COLO829 (cell line): ENCODE results near the gene LORICRIN.
A peak's percentile ranks its signal among the peaks of the same experiment; 100 is the strongest.
"Not testable (repeated sequence)": the region's sequence is repeated elsewhere in the genome, so short reads cannot be mapped to it uniquely, and the experiment has no call there.

Experiments
- DNase-seq: peaks from one replicate; pipeline ENCODE4 v3.0.0; 2012; ENCODE audit warnings: low spot score

The LORICRIN gene, protein sequence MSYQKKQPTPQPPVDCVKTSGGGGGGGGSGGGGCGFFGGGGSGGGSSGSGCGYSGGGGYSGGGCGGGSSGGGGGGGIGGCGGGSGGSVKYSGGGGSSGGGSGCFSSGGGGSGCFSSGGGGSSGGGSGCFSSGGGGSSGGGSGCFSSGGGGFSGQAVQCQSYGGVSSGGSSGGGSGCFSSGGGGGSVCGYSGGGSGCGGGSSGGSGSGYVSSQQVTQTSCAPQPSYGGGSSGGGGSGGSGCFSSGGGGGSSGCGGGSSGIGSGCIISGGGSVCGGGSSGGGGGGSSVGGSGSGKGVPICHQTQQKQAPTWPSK

DNA sequence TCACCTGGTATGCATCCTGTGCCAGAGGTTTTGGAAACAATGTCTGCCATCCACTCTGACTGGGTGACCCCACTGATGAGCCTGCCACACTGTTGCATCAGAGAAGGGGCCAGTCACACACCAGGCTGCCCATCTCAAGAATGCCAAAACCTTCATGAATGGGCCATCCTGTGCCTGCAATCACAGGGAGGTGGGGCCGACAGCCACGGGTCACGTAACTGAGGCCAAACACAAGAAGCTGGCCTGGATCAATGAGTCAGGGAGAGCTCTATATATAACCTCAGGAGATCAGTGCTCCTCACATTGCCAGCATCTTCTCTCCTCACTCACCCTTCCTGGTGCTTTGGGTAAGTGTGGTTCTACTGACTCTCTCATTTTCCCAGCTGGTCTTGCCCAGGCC is at the start of gene LORICRIN:
Gene LORICRIN (plus strand): TSS at position 301 of the 400 bp plus-strand sequence. CDS start 1,263 bp downstream, outside the sequence.
- DNase-seq = no peak

DNA sequence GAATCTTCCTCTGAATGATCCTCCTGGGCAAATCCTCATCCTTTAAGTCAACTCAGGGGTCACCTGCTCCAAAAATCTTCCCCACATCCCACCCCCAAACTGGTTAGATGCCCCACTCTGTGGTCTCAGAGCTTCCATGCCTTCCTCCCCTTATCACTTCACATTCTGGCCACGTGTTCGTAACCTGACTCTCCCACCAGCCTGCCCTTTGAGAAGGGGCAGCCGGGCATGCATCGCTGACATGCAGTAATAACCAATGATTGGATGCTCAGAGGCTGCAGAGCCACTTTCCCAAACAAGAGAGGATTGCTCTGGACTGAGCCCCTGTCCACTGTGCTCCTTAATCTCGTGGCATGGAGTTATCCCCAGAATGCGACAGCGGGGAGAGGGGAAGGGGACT is 49.3 kb upstream of the LORICRIN start:
- no peak for DNase-seq

DNA sequence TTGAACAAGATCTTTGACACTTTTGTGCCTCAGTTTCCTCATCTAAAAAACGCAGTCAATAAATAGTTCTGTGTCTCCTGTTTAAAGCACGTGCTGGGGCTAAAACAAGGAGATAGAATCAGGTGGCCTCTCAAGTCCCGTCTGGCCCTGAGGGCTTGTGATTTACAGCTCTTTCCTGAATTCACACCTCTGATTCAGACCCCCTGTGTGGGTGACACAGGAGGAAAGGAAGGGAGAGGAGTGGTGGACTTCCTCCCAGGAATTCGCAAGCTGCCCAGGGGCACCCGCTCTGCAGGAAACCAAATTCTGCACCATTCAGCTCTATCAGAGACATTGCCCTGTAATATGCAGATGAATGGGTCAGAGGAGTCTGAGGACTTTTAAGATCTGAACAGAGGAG is 47.3 kb upstream of the LORICRIN start:
- no peak for DNase-seq

DNA sequence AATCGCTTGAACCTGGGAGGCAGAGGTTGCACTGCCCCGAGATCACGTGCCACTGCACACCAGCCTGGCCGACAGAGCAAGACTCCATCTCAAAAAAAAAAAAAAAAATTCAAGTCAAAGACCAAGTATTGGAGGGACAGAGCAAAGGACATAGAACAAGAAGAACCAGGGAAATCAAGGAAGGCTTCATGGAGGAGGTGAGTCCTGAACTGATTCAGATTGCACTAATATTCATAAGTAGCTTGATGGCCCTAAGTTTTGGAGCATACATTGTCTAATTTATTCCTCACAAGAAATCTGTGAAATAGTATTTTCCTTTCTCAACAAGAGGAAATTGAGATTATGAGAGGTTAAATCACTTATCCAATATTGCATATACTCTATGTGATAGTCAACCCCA is 46.0 kb upstream of the LORICRIN start:
- DNase-seq = no peak

DNA sequence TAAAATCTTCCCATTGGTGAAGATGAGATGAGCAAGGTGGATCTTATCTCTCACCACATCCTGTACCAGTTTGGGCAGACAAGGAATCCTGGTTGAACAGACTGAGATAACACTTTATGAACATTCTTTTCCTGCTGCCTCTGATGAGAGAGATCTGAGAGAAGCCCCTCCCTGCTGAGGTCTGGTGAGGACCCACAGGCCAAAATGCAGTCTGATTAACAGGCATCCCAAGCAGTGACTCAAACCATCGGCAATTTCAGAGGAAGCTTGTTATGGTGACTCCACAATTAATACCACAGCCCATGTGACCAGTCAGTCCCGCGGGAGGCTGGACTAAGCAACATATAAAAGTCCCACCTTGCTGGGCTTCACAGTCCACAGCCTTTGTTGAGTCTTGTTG is 42.3 kb upstream of the LORICRIN start, which contains the start of gene PRR9:
Gene PRR9 (plus strand): TSS at position 373 of the 400 bp plus-strand sequence. CDS start 561 bp downstream, outside the sequence.
- no peak for DNase-seq

DNA sequence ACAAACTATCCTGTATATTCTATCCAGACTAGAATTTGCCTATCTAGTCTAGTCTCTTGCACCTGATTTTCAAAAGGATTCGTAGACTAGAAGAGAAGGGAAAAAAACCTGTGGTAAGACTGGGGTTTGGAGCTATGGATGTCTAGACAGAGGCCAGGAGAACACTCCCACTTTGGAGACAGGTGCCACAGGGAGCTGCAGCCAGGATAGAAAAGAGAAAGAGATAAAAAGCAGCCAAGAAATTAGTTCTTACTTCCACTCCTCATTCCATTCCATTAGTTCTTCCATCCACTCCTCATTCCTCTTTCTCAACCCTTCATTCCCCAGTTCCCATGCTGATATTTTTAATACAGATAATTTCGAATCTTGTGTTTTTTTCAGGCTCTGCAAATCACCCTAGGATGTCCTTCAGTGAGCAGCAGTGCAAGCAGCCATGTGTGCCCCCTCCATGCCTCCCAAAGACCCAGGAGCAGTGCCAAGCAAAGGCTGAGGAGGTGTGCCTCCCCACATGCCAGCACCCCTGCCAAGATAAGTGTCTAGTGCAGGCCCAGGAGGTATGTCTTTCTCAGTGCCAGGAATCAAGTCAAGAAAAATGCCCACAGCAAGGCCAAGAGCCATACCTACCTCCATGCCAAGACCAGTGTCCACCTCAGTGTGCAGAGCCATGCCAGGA is 41.6 kb upstream of the LORICRIN start:
- DNase-seq = no peak

DNA sequence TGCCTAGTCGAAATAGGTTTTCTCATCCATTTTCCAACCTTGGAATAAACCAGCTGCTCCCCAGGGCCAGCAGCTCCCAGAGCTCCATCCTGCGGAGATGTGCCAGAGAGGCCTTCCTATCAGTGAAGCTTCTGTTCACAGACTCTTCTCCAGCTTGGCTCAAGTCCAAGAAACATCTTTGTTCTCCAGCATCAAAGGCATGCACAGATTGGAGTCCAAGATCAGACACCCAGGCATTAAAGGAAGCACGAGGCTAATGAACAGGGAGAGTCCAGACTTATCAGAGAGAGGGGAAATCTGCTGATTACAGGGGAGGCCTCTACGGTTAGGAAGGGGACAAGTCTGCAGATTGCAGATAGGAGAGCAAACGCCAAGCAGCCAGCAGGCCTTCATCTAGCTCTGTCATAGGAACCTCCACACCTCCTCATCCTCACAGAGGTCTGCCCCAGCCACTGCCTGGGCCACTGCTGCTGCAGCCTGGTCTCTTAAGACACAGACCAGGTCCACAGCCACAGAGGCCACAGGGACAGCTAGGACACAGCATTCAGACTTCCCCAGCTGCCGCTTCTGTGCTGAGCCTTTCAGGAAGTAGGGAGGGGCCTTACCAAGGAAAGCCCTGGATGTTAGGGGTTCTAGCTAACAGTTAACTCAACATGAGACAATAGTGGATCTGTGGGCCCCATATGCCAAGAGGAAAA is 38.7 kb upstream of the LORICRIN start:
- DNase-seq = peak; percentile 66

DNA sequence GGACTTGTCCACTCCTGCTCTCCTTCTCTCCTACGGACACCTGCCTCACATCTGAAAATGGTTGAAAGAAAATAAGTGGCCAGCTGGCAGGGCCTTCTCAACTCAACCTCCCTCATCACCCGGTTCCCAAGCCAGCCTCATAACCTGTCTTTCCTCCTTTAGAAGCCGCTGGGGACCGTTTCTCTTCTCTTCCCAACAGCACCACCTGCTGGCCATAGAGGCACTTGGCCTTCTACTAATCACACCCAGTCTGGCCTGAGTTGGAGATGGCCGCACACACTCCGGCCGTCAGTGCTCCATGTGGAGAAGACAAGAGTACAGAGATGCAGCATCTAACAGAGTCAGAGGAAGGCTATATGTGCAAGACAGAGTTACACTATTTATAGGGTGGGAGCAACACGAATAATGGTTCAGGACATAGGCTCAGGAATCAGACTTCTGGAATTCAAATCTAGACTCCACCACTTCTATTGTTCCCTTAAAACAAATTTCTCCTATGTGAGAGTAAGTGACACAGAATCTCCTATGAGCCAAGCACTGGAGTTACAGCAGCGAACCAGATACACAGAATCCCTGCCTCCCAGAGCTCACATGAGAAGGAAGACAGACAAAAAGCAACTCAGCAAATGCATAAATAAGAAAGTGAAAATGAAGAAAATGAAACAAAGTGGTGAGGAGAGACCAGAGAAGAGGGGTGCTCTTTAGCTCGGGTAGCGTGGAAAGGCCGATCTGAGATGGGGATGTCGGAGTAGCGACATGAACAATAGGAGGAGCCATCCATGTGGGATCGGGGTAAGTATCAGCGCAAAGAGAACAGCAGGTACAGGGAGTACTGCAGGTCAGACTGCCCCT is 36.2 kb upstream of the LORICRIN start:
- peak; percentile 32 for DNase-seq

DNA sequence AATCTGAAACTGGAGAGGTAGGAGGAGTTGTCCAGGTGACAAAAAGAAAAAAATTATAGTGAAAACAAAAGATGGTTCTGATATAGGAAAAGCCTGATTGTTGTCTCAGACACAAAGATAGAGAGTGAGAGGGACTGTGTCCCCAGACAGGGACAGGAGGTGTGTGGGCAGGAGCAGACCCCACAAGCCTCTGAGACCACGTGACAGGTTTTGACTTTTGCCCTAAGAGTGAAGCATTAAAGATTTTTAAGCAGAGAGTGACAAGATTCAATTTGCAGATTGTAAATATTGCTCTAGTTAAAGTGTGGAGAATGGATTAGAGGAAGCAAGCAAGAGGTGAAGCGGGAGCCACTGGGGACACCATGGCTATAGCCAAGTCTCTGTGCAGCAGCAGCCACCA is 31.7 kb upstream of the LORICRIN start:
- no peak for DNase-seq

DNA sequence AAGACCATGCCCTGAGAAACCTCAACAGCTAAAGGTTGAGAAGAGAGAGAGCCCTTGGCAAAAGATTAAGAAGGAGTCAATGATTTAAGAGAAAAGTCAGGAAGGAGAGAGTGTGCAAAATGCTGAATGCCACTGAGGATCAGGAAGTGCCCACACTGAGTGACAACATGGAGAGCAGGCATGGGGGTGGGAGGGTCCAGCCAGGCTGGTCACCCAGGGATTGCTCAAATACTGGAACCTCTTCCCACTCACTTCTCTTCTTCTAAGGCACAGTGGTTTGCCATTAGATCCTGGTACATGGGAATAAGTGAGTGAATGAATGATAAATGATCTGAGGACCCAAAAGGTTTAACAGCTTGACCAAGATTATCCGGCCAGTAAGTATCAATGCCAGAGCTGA is 31.0 kb upstream of the LORICRIN start:
- no peak for DNase-seq

DNA sequence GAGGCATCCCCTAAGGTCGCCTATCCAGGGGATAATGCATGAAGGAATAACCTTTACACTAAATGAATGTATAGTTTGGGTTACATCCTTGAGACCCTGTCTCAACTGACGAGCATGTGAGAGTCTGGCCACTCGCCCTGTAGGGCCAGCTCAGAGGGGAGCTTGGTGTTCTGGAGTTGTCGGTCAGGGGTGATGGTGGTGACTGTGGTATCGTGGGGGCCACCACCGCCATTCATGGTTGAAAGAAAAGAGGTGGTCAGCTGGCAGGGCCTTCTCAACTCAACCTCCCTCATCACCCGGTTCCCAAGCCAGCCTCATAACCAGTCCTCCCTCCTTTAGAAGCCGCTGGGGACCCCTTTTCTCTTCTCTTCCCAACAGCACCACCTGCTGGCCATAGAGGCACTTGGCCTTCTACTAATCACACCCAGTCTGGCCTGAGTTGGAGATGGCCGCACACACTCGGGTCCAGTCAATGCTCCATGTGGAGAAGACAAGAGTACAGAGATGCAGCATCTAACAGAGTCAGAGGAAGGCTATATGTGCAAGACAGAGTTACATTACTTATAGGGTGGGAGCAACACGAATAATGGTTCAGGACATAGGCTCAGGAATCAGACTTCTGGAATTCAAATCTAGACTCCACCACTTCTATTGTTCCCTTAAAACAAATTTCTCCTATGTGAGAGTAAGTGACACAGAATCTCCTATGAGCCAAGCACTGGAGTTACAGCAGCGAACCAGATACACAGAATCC is 30.2 kb upstream of the LORICRIN start:
- not testable (repeated sequence) for DNase-seq

DNA sequence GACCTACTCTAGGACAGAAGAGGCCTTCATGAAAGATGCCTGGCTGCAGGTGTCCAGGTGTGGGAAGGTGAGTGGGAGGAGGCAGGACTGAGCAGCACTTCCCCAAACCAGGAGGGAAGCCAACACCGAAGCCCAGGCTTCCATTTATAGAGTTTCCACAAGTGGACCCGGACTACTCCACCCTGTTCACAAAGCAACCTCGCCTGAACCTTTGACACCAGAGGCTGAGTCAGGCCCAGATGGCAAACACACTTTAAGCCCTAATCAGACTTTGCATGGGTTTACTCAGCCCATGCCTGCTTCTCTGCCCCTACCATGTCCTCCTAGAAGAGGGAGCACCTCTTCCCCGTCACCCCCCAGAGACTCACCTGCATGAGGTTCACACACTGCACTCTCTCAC is 28.1 kb upstream of the LORICRIN start:
- no peak for DNase-seq

DNA sequence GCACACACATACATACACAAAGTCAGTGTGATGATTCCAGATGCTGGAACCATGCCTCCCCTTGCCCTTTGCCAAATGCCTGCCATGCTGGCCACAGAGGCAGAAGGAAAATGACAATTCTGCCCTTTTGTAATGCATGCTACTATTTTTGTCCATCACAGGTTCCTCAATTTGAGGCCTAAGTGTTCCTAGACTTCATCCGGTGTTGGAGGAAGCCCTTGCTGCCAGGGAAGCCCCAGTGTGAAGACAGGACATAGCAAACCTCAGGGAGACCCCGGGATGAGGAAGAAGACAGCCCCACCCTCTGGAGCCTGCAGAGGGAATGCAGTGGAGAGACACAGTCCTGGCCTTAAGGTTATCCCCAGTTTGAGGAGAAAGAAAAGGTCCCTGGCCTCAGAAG is 27.7 kb upstream of the LORICRIN start:
- DNase-seq = no peak

DNA sequence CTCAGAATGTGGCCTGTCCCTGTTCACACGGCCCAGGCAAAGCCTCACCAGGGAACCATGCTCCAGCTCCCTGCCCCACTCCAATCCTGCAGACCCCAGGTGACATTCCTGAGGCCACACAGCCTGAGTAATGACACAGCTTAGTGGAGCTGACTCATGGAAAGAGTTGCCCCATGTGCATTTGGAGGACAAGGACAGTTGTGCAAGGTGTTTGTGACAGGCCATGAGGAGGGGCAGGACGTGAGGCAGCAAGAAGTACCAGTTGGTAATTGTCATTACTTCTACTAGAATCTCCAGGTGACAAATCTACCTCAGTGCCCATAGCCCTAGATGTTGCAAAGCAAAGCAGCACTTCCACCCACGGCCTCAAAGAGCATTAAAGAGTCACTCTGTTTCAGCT is 26.9 kb upstream of the LORICRIN start:
- no peak for DNase-seq

DNA sequence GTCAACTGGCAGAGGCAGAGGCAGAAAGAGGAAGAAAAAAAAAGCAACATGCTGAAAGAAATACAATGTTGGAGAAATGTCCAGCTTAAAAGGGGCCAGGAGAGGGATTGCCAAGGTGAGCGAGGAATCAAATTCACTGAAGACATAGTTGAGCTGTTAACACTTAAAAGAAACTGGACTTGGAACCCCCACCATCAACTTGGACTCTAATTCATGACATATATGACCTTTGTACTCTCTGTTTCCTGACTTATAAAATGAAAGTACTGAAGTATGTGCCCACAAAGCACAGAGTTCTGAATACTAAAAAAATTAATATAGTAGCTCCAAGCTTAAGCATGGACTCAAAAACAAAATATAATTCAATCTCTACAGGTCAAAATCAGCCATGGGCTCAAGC is 26.0 kb upstream of the LORICRIN start:
- no peak for DNase-seq

DNA sequence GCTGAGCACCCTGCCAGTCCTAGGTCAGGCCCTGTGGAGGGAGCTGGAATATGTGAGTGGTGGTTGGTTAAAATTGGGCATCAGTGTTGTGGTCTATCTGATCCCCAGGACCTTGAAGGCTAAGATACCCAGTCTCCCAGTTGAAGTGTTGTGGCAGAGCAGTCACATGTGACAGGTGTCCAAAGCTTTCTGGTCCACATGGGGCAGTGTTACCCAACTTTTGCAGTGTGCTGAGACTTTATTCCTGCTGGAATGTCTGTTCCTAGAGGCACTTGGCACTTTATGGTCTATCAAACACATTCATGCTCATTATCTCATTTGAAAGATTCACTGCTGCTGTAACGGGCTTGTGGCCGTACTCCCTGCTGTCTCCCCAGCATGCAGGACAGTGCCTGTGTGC is 21.0 kb upstream of the LORICRIN start:
- DNase-seq = no peak

DNA sequence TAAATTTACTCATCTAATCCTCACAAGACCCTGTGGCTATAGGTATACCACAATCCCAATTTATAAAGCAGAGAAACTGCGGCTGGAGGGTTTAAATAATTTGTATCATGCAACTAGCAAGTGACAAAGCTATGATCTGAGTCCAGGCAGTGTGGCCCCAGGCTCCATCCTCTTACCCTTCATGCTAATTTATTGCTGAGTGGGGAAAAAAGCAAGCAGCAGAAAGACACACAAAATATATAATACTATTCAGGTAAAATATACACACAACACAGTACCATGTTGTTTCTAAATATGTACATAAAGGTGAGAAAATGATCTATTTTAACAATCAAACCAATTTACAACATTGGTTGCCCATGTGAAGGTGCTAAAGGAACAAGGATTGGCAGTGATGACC is 17.3 kb upstream of the LORICRIN start:
- no peak for DNase-seq

DNA sequence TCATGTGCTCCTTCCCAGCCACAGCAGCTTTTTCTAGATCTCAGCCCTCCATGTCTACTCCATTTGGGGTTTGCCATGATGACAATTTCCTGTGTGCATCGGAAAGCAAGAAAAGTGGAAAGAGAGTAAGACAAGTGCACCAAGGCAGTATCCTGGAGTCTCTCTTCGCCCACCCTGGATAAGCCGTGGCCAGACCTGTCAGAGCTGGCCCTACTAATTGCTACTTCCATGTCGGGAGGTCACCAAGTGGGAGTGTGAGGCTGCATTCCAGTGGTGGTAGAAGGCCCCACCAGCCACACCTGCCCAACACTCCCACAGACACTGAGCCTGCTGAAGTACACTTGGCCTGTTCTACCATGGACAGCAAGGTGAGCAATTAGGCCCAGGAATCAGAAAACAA is 14.0 kb upstream of the LORICRIN start:
- no peak for DNase-seq

DNA sequence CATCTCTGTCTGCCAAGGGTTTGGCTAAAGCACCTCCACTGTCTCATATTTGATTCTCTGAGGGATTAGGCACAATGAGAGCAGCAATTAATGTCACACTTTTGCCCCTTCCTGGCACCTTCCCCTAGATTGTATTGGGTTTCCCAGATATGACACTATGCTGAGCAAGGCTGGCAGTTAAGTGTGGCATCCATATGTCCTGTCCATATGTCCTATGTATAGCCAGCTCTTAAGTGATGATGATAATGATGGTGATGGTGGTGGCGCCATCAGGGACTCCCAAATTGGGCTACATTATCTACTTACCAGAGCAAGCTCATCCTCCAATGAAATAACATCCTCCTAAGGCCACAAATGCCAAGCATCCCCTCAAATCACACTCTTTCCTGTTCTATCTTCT is 13.5 kb upstream of the LORICRIN start:
- DNase-seq = no peak

DNA sequence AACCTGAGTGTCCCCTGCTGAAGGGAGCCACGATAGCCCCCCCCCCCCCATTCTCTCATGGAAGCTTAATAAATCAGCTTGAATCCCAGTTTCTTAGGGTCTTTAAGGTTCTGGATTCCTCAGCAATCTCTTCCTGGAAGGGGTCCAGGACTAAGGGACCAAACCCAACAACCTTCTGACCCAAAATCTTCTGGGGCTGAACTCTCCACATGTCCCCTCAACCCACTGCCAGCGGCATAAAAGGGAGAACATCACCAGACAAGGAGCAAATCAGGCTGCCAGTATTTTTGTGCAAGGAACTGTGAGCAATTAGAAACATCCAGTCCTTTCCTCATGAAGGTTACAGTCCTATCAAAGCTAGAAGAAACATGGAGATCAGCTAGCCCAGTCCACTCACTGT is 12.7 kb upstream of the LORICRIN start:
- DNase-seq = no peak

DNA sequence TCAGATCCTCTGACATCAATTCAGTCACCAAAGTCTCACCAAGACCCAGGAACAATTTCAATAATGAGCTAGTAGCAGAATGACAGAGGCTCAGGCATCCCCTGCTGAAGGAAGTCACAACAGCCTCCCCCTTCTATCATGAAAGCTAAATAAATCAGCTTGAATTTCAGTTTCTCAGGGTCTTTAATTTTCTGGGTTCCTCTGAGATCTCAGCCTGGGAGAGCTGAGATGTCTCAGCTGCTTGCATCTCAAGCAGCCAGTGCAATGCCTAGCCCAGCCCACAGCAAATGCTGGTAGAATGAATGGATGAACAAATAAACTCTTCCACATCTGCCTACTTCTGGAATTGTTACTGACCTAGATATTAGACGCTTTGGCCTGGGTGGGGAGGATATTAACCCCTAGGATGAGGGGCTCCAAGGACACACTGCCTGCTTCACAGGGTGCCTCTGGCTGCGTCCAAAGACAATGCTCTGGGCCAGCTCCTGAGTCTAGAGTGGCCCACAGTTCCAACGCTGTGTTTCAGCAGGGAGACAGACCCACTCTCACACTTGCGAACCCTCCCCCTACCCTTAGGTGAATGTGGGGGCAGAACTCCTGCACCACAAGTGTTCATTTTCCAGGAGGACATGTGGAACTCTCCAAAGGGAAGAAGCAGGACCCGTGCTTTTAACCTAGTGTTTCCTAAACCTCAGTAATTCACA is 11.2 kb upstream of the LORICRIN start:
- no peak for DNase-seq
